Measurements from ENCODE around the gene TAX1BP3. TPM values are rescaled to one million over a fixed set of nuclear protein-coding genes. Genes with fewer than 3 reads are reported as not detected.
"Not testable (repeated sequence)": the region's sequence is repeated elsewhere in the genome, so short reads cannot be mapped to it uniquely, and the experiment has no call there.

The TAX1BP3 gene
- polyA plus RNA-seq = 72.1 TPM

GRCh38 chr17:3668279-3669084 lies at the start of gene TAX1BP3, which contains the start of gene EMC6:
Gene TAX1BP3, minus strand, starts transcription at chr17:3668578. Its CDS starts 52 bp downstream, at chr17:3668526.
Gene EMC6, plus strand, starts transcription at chr17:3668812. Its CDS starts 335 bp downstream, at chr17:3669147.
- Mint-ChIP-seq H3K27ac (peak within 1 kb of the TSS; percentile 92 to 100 (median 96)), H3K9me3 (no peaks in the 10 kb centered on the region), H3K27me3 (no peaks in the 10 kb centered on the region), H3K36me3 (no peaks in the 10 kb centered on the region), H3K4me1 (peaks cover 17 to 25% (median 19%) of the 10 kb centered on the region in 3 donors), H3K4me3 (peak within 1 kb of the TSS; percentile 92 to 100 (median 98))

GRCh38 chr17:3715296-3715695 lies 46.9 kb upstream of the TAX1BP3 start:
- peak overlapping the region in 1 of 3 donors; percentile 71 for H3K27ac Mint-ChIP-seq
- peaks cover 6% of the 10 kb centered on the region for H3K36me3 Mint-ChIP-seq
- H3K4me1 Mint-ChIP-seq = peaks cover 38 to 48% (median 40%) of the 10 kb centered on the region in 3 donors
- H3K4me3 Mint-ChIP-seq = peak overlapping the region in 2 of 4 donors; percentile 47 to 67
- no peaks in the 10 kb centered on the region for H3K27me3 Mint-ChIP-seq
- no peaks in the 10 kb centered on the region for H3K9me3 Mint-ChIP-seq

- H3K27ac Mint-ChIP-seq = peak overlapping the region; percentile 21 to 82 (median 54)
- H3K4me3 Mint-ChIP-seq = peak overlapping the region in 3 of 4 donors; percentile 19 to 86 (median 48)
- peaks cover 43 to 50% (median 48%) of the 10 kb centered on the region in 3 donors for H3K4me1 Mint-ChIP-seq
- no peaks in the 10 kb centered on the region for H3K27me3 Mint-ChIP-seq
- H3K9me3 Mint-ChIP-seq = no peaks in the 10 kb centered on the region
- peaks cover 6% of the 10 kb centered on the region for H3K36me3 Mint-ChIP-seq
These were observed 44.6 kb upstream of the TAX1BP3 start for GRCh38 chr17:3712811-3713463.

- Mint-ChIP-seq H3K4me3 (peak overlapping the region; percentile 66 to 86 (median 81)), H3K9me3 (no peaks in the 10 kb centered on the region), H3K4me1 (peaks cover 38 to 40% (median 38%) of the 10 kb centered on the region in 3 donors), H3K27ac (peak overlapping the region; percentile 82 to 97 (median 84)), H3K36me3 (peaks cover 2% of the 10 kb centered on the region), H3K27me3 (no peaks in the 10 kb centered on the region)
These were observed 42.6 kb upstream of the TAX1BP3 start for GRCh38 chr17:3710951-3711383.

- no peaks in the 10 kb centered on the region for H3K27me3 Mint-ChIP-seq
- H3K9me3 Mint-ChIP-seq = no peaks in the 10 kb centered on the region
- peak overlapping the region in 2 of 3 donors; percentile 77 to 84 for H3K27ac Mint-ChIP-seq
- peak overlapping the region in 3 of 4 donors; percentile 11 to 79 (median 76) for H3K4me3 Mint-ChIP-seq
- peaks cover 3% of the 10 kb centered on the region for H3K36me3 Mint-ChIP-seq
- H3K4me1 Mint-ChIP-seq = peaks cover 36 to 46% (median 37%) of the 10 kb centered on the region in 3 donors
These were observed 40.0 kb upstream of the TAX1BP3 start for GRCh38 chr17:3708366-3708765.

- not testable (repeated sequence) for H3K9me3 Mint-ChIP-seq, H3K36me3 Mint-ChIP-seq, H3K27me3 Mint-ChIP-seq, H3K4me3 Mint-ChIP-seq
- H3K27ac Mint-ChIP-seq = peak overlapping the region in 1 of 3 donors; percentile 64
- H3K4me1 Mint-ChIP-seq = peaks cover 21 to 28% (median 21%) of the 10 kb centered on the region in 3 donors
These were observed 37.3 kb upstream of the TAX1BP3 start for GRCh38 chr17:3705718-3705984.

GRCh38 chr17:3704931-3705717 lies 36.7 kb upstream of the TAX1BP3 start:
- H3K27me3 Mint-ChIP-seq = no peaks in the 10 kb centered on the region
- peaks cover 4% of the 10 kb centered on the region for H3K36me3 Mint-ChIP-seq
- peaks cover 18 to 25% (median 21%) of the 10 kb centered on the region in 3 donors for H3K4me1 Mint-ChIP-seq
- H3K4me3 Mint-ChIP-seq = no peak overlapping the region
- H3K27ac Mint-ChIP-seq = peak overlapping the region; percentile 19 to 64 (median 59)
- H3K9me3 Mint-ChIP-seq = peaks cover 0 to 4% (median 2%) of the 10 kb centered on the region in 3 donors

GRCh38 chr17:3702041-3702539 lies 33.7 kb upstream of the TAX1BP3 start:
- not testable (repeated sequence) for H3K27me3 Mint-ChIP-seq, H3K9me3 Mint-ChIP-seq, H3K36me3 Mint-ChIP-seq
- Mint-ChIP-seq H3K4me3 (peak overlapping the region in 1 of 4 donors; percentile 60), H3K27ac (peak overlapping the region in 1 of 3 donors; percentile 62), H3K4me1 (peaks cover 10 to 13% (median 10%) of the 10 kb centered on the region in 3 donors)

GRCh38 chr17:3699951-3700350 lies 31.6 kb upstream of the TAX1BP3 start:
- Mint-ChIP-seq H3K9me3 (peaks cover 0 to 4% (median 2%) of the 10 kb centered on the region in 3 donors), H3K4me1 (peaks cover 4 to 11% (median 9%) of the 10 kb centered on the region in 3 donors), H3K27me3 (no peaks in the 10 kb centered on the region), H3K4me3 (peak overlapping the region in 1 of 4 donors; percentile 12), H3K27ac (no peak overlapping the region), H3K36me3 (peaks cover 7% of the 10 kb centered on the region)

- no peaks in the 10 kb centered on the region for H3K27me3 Mint-ChIP-seq
- peaks cover 0 to 4% (median 2%) of the 10 kb centered on the region in 3 donors for H3K9me3 Mint-ChIP-seq
- H3K36me3 Mint-ChIP-seq = peaks cover 5% of the 10 kb centered on the region
- peaks cover 4 to 14% (median 12%) of the 10 kb centered on the region in 3 donors for H3K4me1 Mint-ChIP-seq
- H3K27ac Mint-ChIP-seq = peak overlapping the region in 1 of 3 donors; percentile 72
- peak overlapping the region in 3 of 4 donors; percentile 12 to 57 (median 33) for H3K4me3 Mint-ChIP-seq
These were observed 29.8 kb upstream of the TAX1BP3 start for GRCh38 chr17:3698139-3698538.

GRCh38 chr17:3697103-3697476 lies 28.7 kb upstream of the TAX1BP3 start:
- peaks cover 5% of the 10 kb centered on the region for H3K36me3 Mint-ChIP-seq
- peaks cover 0 to 17% (median 13%) of the 10 kb centered on the region in 3 donors for H3K4me1 Mint-ChIP-seq
- peak overlapping the region in 1 of 3 donors; percentile 93 for H3K27ac Mint-ChIP-seq
- H3K4me3 Mint-ChIP-seq = peak overlapping the region in 3 of 4 donors; percentile 52 to 99 (median 96)
- H3K9me3 Mint-ChIP-seq = no peaks in the 10 kb centered on the region
- H3K27me3 Mint-ChIP-seq = no peaks in the 10 kb centered on the region

GRCh38 chr17:3695723-3696411 lies 27.5 kb upstream of the TAX1BP3 start, which contains the start of gene P2RX5:
Gene P2RX5, minus strand, starts transcription at chr17:3696155. Its CDS starts 150 bp downstream, at chr17:3696005.
- Mint-ChIP-seq H3K9me3 (no peaks in the 10 kb centered on the region), H3K27me3 (no peaks in the 10 kb centered on the region), H3K27ac (peak within 1 kb of the TSS; percentile 93 to 98 (median 93)), H3K36me3 (peaks cover 6% of the 10 kb centered on the region), H3K4me1 (peaks cover 0 to 27% (median 19%) of the 10 kb centered on the region in 3 donors), H3K4me3 (peak within 1 kb of the TSS; percentile 96 to 100 (median 98))

GRCh38 chr17:3695129-3695722 lies 26.8 kb upstream of the TAX1BP3 start:
- Mint-ChIP-seq H3K4me3 (peak overlapping the region; percentile 96 to 100 (median 96)), H3K27ac (peak overlapping the region; percentile 90 to 98 (median 93)), H3K4me1 (peaks cover 0 to 31% (median 23%) of the 10 kb centered on the region in 3 donors), H3K36me3 (peaks cover 6% of the 10 kb centered on the region), H3K9me3 (no peaks in the 10 kb centered on the region), H3K27me3 (no peaks in the 10 kb centered on the region)
